ENCODE data around the gene FGF3. TPM values are rescaled to one million over a fixed set of nuclear protein-coding genes. Genes with fewer than 3 reads are reported as not detected.
A peak's percentile ranks its signal among the peaks of the same experiment; 100 is the strongest.

The FGF3 gene
- total and polyA plus RNA-seq, 2 experiments from 2014 or later = not detected

GRCh38 chr11:69800278-69800677, 18.9 kb downstream of the FGF3 start:
- no peak for DNase-seq

GRCh38 chr11:69799582-69799981, 19.6 kb downstream of the FGF3 start:
- DNase-seq = peak; percentile 59
- peaks cover 15% of the 10 kb centered on the region for H3K27me3 ChIP-seq (replicated peaks; ENCODE audit: insufficient read depth)
- WGBS, 2 experiments (ENCODE audit: low coverage in 1 of 2, low lambda C conversion rate in 2 of 2, missing lambda C conversion rate in 2 of 2) = 10 to 17% methylated on average over 3 of the region's 3 CpGs

More at GRCh38 chr11:69800278-69800677, 18.9 kb downstream of the FGF3 start:
- no peak overlapping the region for H2AFZ ChIP-seq
- TF ChIP-seq EZH2phosphoT487 (IDR thresholded peaks at IDR 0.05; ENCODE audit: insufficient read depth, low read depth) = no peak
- no peak for TF ChIP-seq EZH2 (IDR thresholded peaks at IDR 0.05; ENCODE audit: insufficient read depth, poor library complexity, severe bottlenecking)
- no peaks in the 10 kb centered on the region for H3K79me2 ChIP-seq (ENCODE audit: insufficient read depth)
- no peaks in the 10 kb centered on the region for H3F3A ChIP-seq (ENCODE audit: insufficient read depth)
- no peak overlapping the region for H3K4me2 ChIP-seq (ENCODE audit: unreplicated experiment)
- no peak overlapping the region for H3K9ac ChIP-seq
- no peaks in the 10 kb centered on the region for H3K9me3 ChIP-seq (ENCODE audit: low read depth)
- no peaks in the 10 kb centered on the region for H3K9me2 ChIP-seq (ENCODE audit: insufficient read depth)
- H3K36me3 ChIP-seq (ENCODE audit: low read depth) = no peaks in the 10 kb centered on the region
- H4K20me1 ChIP-seq (ENCODE audit: insufficient read depth) = no peaks in the 10 kb centered on the region
- 63 to 75% methylated on average over 5 of the region's 5 CpGs for WGBS, 2 experiments (ENCODE audit: low coverage in 1 of 2, low lambda C conversion rate in 2 of 2, missing lambda C conversion rate in 2 of 2)
- H3K27me3 ChIP-seq (replicated peaks; ENCODE audit: insufficient read depth) = peaks cover 15% of the 10 kb centered on the region
- H3K4me1 ChIP-seq (ENCODE audit: insufficient read depth) = no peaks in the 10 kb centered on the region
- in situ Hi-C loops (cut with MboI) = no loop called here
- H3K4me3 ChIP-seq = no peak overlapping the region
- no peak overlapping the region for H3K27ac ChIP-seq

DNA sequence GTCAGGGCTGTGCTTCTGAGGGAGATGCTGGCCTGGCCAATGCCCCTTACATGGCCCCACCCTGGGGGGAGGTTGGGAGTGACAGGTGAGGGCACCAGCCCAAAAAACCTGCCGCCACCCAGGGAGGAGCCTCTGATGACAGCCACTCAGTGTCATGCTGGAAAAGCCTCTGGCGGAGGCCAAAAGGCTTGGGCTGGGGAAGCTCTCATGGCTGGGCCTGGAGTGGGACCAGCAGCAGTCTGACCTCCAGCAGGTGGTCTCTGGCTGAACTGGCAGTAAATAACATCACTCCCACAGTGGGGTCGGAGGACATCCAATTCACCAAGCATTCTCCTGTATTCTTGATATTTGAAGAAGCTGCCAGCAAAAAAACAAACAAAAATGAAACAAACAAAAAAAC, 20.1 kb downstream of the FGF3 start:
- no peak overlapping the region for H2AFZ ChIP-seq
- H4K20me1 ChIP-seq (ENCODE audit: insufficient read depth) = no peaks in the 10 kb centered on the region
- in situ Hi-C loops (cut with MboI) = no loop called here
- no peak for DNase-seq
- H3K4me3 ChIP-seq = no peak overlapping the region
- no peaks in the 10 kb centered on the region for H3K9me2 ChIP-seq (ENCODE audit: insufficient read depth)
- peaks cover 15% of the 10 kb centered on the region for H3K27me3 ChIP-seq (replicated peaks; ENCODE audit: insufficient read depth)
- H3K4me1 ChIP-seq (ENCODE audit: insufficient read depth) = no peaks in the 10 kb centered on the region
- TF ChIP-seq EZH2phosphoT487 (IDR thresholded peaks at IDR 0.05; ENCODE audit: insufficient read depth, low read depth) = no peak
- no peak for TF ChIP-seq EZH2 (IDR thresholded peaks at IDR 0.05; ENCODE audit: insufficient read depth, poor library complexity, severe bottlenecking)
- 70 to 73% methylated on average over 3 of the region's 3 CpGs for WGBS, 2 experiments (ENCODE audit: low coverage in 1 of 2, low lambda C conversion rate in 2 of 2, missing lambda C conversion rate in 2 of 2)
- H3K9ac ChIP-seq = no peak overlapping the region
- no peak overlapping the region for H3K27ac ChIP-seq
- no peaks in the 10 kb centered on the region for H3F3A ChIP-seq (ENCODE audit: insufficient read depth)
- no peaks in the 10 kb centered on the region for H3K79me2 ChIP-seq (ENCODE audit: insufficient read depth)
- no peaks in the 10 kb centered on the region for H3K36me3 ChIP-seq (ENCODE audit: low read depth)
- no peaks in the 10 kb centered on the region for H3K9me3 ChIP-seq (ENCODE audit: low read depth)
- H3K4me2 ChIP-seq (ENCODE audit: unreplicated experiment) = no peak overlapping the region

More at GRCh38 chr11:69799582-69799981, 19.6 kb downstream of the FGF3 start:
- no peaks in the 10 kb centered on the region for H3K9me3 ChIP-seq (ENCODE audit: low read depth)
- in situ Hi-C loops (cut with MboI) = no loop called here
- H3K9me2 ChIP-seq (ENCODE audit: insufficient read depth) = no peaks in the 10 kb centered on the region
- no peaks in the 10 kb centered on the region for H3F3A ChIP-seq (ENCODE audit: insufficient read depth)
- no peaks in the 10 kb centered on the region for H3K36me3 ChIP-seq (ENCODE audit: low read depth)
- no peak overlapping the region for H3K4me2 ChIP-seq (ENCODE audit: unreplicated experiment)
- H3K4me1 ChIP-seq (ENCODE audit: insufficient read depth) = no peaks in the 10 kb centered on the region
- no peaks in the 10 kb centered on the region for H4K20me1 ChIP-seq (ENCODE audit: insufficient read depth)
- H3K27ac ChIP-seq = no peak overlapping the region
- H3K79me2 ChIP-seq (ENCODE audit: insufficient read depth) = no peaks in the 10 kb centered on the region
- no peak overlapping the region for H2AFZ ChIP-seq
- no peak overlapping the region for H3K9ac ChIP-seq
- no peak overlapping the region for H3K4me3 ChIP-seq
- TF ChIP-seq EZH2 (IDR thresholded peaks at IDR 0.05; ENCODE audit: insufficient read depth, poor library complexity, severe bottlenecking) (no peak), EZH2phosphoT487 (IDR thresholded peaks at IDR 0.05; ENCODE audit: insufficient read depth, low read depth) (no peak)

DNA sequence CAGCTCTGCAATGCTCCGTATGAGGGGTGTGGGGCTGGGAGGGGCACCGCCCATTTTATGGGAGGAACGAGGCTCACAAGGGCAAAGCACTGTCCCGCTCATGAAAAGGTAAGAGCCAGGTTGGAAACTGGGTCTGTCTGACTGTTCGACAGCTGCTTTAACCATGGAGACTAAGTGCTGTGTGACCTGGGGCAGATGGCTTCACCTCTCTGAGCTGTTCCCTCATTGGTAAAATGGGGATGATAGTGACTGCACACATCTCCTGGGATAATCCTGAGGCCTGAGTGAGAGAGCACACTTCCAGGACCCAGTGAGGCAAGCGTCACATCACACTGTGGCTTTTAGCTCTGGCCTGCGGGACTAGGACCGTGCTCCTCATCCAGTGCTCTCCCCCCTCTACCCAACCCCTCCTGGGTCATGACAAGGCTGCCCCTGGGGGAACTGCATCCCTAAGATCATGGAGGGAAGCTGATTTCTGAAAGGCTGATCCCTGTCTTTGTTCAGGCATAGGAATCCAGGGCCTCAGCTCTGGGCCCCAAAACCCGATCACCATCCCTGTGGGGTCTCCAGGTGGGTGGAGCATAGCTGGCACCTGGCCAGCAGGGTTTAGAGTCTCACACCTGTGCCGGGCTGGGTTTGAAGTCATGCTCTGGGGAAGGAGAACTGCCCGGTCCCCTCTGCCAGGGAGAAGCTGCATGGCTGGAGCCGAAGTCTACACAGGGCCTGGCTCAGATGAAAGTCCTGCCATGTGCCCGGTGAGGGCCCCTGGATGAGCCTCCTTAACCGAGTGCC, 21.3 kb downstream of the FGF3 start:
- Histone ChIP-seq H3K4me2 (ENCODE audit: unreplicated experiment) (no peak overlapping the region), H3F3A (ENCODE audit: insufficient read depth) (no peaks in the 10 kb centered on the region), H3K9me2 (ENCODE audit: insufficient read depth) (no peaks in the 10 kb centered on the region), H4K20me1 (ENCODE audit: insufficient read depth) (no peaks in the 10 kb centered on the region), H3K4me1 (ENCODE audit: insufficient read depth) (no peaks in the 10 kb centered on the region), H3K27ac (no peak overlapping the region), H3K9ac (no peak overlapping the region), H3K9me3 (ENCODE audit: low read depth) (no peaks in the 10 kb centered on the region), H3K36me3 (ENCODE audit: low read depth) (no peaks in the 10 kb centered on the region), H3K27me3 (replicated peaks; ENCODE audit: insufficient read depth) (peaks cover 14% of the 10 kb centered on the region), H3K79me2 (ENCODE audit: insufficient read depth) (no peaks in the 10 kb centered on the region), H3K4me3 (no peak overlapping the region), H2AFZ (no peak overlapping the region)
- TF ChIP-seq EZH2phosphoT487 (IDR thresholded peaks at IDR 0.05; ENCODE audit: insufficient read depth, low read depth) (no peak), EZH2 (IDR thresholded peaks at IDR 0.05; ENCODE audit: insufficient read depth, poor library complexity, severe bottlenecking) (no peak)
- no peak for DNase-seq
- 55 to 58% methylated on average over 14 of the region's 14 CpGs for WGBS, 2 experiments (ENCODE audit: low coverage in 1 of 2, low lambda C conversion rate in 2 of 2, missing lambda C conversion rate in 2 of 2)
- in situ Hi-C loops (cut with MboI) = no loop called here

All from GM23248 (cell line).